Osteocyte (in vitro differentiated cells): ENCODE measurements around the gene NBEAL2. TPM values are rescaled to one million over a fixed set of nuclear protein-coding genes. Genes with fewer than 3 reads are reported as not detected.
"Not testable (repeated sequence)": the region's sequence is repeated elsewhere in the genome, so short reads cannot be mapped to it uniquely, and the experiment has no call there.

ENCODE experiments used
- DNase-seq: peaks from one replicate; pipeline ENCODE4 v3.0.0; 2021; ENCODE audit warnings: mixed read lengths; ENCODE audit not compliant: unreplicated experiment; ENCODE audit errors: extremely low spot score
- H3K27ac Mint-ChIP-seq: one replicate; pipeline ENCODE4 v1.8.0; 2021; ENCODE audit warnings: mild to moderate bottlenecking, mixed read lengths; ENCODE audit not compliant: unreplicated experiment
- H3K27me3 Mint-ChIP-seq: one replicate; pipeline ENCODE4 v1.8.0; 2021; ENCODE audit warnings: mixed read lengths; ENCODE audit not compliant: unreplicated experiment
- H3K36me3 Mint-ChIP-seq: one replicate; pipeline ENCODE4 v1.8.0; 2021; ENCODE audit warnings: mixed read lengths; ENCODE audit not compliant: unreplicated experiment
- H3K4me1 Mint-ChIP-seq: one replicate; pipeline ENCODE4 v1.8.0; 2021; ENCODE audit warnings: mixed read lengths; ENCODE audit not compliant: unreplicated experiment
- H3K4me3 Mint-ChIP-seq: one replicate; pipeline ENCODE4 v1.8.0; 2021; ENCODE audit warnings: mild to moderate bottlenecking, moderate library complexity, mixed read lengths; ENCODE audit not compliant: unreplicated experiment
- H3K9me3 Mint-ChIP-seq: one replicate; pipeline ENCODE4 v1.8.0; 2021; ENCODE audit warnings: mixed read lengths; ENCODE audit not compliant: unreplicated experiment
- total RNA-seq: library from RNA; stranded (reverse); gene quantifications from 2 replicates; pipeline ENCODE4 v1.2.1, GENCODE V29; 2021
- TF ChIP-seq, protein P1 (sequence below): fragments of 200-600 bp; sonication (generic); IDR thresholded peaks from 2 replicates; pipeline ENCODE4 v1.5.0; 2021; ENCODE audit warnings: antibody characterized with exemption, mild to moderate bottlenecking, moderate library complexity

NBEAL2 gene
- total RNA-seq, 1 donor from 2014 or later = 21.8 TPM

- TF ChIP-seq, protein P1, sequence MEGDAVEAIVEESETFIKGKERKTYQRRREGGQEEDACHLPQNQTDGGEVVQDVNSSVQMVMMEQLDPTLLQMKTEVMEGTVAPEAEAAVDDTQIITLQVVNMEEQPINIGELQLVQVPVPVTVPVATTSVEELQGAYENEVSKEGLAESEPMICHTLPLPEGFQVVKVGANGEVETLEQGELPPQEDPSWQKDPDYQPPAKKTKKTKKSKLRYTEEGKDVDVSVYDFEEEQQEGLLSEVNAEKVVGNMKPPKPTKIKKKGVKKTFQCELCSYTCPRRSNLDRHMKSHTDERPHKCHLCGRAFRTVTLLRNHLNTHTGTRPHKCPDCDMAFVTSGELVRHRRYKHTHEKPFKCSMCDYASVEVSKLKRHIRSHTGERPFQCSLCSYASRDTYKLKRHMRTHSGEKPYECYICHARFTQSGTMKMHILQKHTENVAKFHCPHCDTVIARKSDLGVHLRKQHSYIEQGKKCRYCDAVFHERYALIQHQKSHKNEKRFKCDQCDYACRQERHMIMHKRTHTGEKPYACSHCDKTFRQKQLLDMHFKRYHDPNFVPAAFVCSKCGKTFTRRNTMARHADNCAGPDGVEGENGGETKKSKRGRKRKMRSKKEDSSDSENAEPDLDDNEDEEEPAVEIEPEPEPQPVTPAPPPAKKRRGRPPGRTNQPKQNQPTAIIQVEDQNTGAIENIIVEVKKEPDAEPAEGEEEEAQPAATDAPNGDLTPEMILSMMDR = no peak
- Mint-ChIP-seq H3K9me3 (no peaks in the 10 kb centered on the region), H3K27me3 (no peaks in the 10 kb centered on the region), H3K36me3 (peaks cover 23% of the 10 kb centered on the region), H3K4me3 (no peak overlapping the region), H3K27ac (no peak overlapping the region), H3K4me1 (peaks cover 23% of the 10 kb centered on the region)
- no peak for DNase-seq
Measured at GRCh38 chr3:47020311-47020710, 40.8 kb downstream of the NBEAL2 start.

DNA sequence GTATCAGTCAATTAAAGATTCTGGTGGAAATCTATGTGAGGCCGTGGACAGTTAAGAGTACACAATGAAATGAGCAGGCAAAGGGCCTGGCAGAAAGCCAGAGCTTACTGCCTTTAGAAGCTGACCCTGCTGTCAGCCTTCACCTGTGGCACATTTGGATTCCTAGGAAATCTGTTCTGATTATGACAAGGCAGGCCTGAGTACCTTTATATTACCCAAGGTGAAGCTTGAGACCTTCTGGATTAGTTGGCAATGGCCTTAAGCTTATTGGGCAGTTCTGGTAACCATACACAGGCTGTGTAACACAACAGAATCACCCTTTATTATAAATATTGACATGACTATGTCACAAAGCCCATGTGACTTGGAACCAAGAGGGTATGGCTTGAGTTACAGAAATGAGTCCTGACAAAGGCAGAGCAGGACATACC is 43.2 kb downstream of the NBEAL2 start:
- Mint-ChIP-seq H3K36me3 (peaks cover 15% of the 10 kb centered on the region), H3K4me1 (peaks cover 14% of the 10 kb centered on the region), H3K27me3 (no peaks in the 10 kb centered on the region), H3K9me3 (no peaks in the 10 kb centered on the region), H3K27ac (no peak overlapping the region), H3K4me3 (no peak overlapping the region)
- DNase-seq = no peak
- TF ChIP-seq, protein P1 = no peak

GRCh38 chr3:47024932-47025331 is 45.5 kb downstream of the NBEAL2 start:
- Mint-ChIP-seq H3K27me3 (no peaks in the 10 kb centered on the region), H3K4me1 (no peaks in the 10 kb centered on the region), H3K4me3 (no peak overlapping the region), H3K9me3 (no peaks in the 10 kb centered on the region), H3K36me3 (peaks cover 9% of the 10 kb centered on the region), H3K27ac (no peak overlapping the region)
- DNase-seq = no peak
- TF ChIP-seq, protein P1 = no peak

- H3K36me3 Mint-ChIP-seq, H3K4me1 Mint-ChIP-seq, DNase-seq, H3K9me3 Mint-ChIP-seq, H3K27me3 Mint-ChIP-seq, H3K4me3 Mint-ChIP-seq, H3K27ac Mint-ChIP-seq: not testable (repeated sequence)
Measured at GRCh38 chr3:47026432-47026831, 47.0 kb downstream of the NBEAL2 start.

DNA sequence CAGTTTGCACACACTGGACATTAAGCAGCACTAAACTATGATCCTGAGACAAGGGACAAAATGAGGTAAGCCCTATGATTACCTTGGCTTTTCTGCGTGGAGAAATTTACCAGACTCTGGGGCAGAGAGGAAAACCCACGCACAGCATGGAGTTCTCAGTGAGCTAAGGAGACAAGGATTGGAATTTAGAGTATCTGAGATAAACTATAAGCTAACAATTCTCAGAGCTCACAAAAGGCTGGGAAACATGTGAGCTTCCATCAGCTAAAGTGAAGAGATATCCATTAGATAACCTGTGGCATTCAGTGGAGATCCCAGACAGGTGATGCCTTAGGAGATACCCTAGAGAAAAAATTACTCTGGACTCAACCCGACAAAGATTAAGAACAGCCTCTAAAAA is 48.7 kb downstream of the NBEAL2 start:
- peaks cover 15% of the 10 kb centered on the region for H3K36me3 Mint-ChIP-seq
- peaks cover 14% of the 10 kb centered on the region for H3K4me1 Mint-ChIP-seq
- TF ChIP-seq, protein P1 = no peak
- H3K4me3 Mint-ChIP-seq = no peak overlapping the region
- no peaks in the 10 kb centered on the region for H3K27me3 Mint-ChIP-seq
- H3K9me3 Mint-ChIP-seq = no peaks in the 10 kb centered on the region
- peak overlapping the region; percentile 0 for H3K27ac Mint-ChIP-seq
- DNase-seq = no peak

- H3K4me3 Mint-ChIP-seq = no peak overlapping the region
- TF ChIP-seq, protein P1 = no peak
- H3K36me3 Mint-ChIP-seq = peaks cover 17% of the 10 kb centered on the region
- no peak for DNase-seq
- H3K27me3 Mint-ChIP-seq = no peaks in the 10 kb centered on the region
- no peaks in the 10 kb centered on the region for H3K9me3 Mint-ChIP-seq
- H3K4me1 Mint-ChIP-seq = peaks cover 14% of the 10 kb centered on the region
- H3K27ac Mint-ChIP-seq = no peak overlapping the region
Measured at GRCh38 chr3:47028667-47029066, 49.2 kb downstream of the NBEAL2 start.

DNA sequence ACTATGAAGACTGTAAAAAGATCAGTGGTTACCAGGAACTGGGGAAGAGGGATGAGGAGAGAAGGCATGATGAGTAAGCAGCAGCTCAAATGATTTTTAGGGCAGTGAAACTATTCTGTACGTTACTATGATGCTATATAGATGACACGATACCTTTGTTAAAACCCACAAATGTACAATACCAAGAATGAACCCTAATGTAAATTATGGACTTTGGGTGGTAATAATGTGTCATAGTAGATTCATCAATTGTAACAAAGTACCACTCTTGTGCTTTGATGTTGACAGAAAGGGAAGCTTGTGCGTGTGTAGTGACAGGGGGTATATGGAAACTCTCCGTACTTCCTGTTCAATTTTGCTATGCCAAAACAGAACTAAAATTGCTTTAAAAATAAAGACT is 51.6 kb downstream of the NBEAL2 start:
- DNase-seq, H3K4me3 Mint-ChIP-seq, H3K27me3 Mint-ChIP-seq, H3K9me3 Mint-ChIP-seq: not testable (repeated sequence)
- Mint-ChIP-seq H3K27ac (peak overlapping the region; percentile 66), H3K4me1 (peaks cover 14% of the 10 kb centered on the region), H3K36me3 (peaks cover 29% of the 10 kb centered on the region)
